Measurements from ENCODE around the gene RICTOR. TPM values are rescaled to one million over a fixed set of nuclear protein-coding genes. Genes with fewer than 3 reads are reported as not detected.

Gene RICTOR
- total and polyA plus RNA-seq, 2 of the 4 experiments (the other 2 are of a cell fraction), result 4.1 to 35.7 TPM

DNA sequence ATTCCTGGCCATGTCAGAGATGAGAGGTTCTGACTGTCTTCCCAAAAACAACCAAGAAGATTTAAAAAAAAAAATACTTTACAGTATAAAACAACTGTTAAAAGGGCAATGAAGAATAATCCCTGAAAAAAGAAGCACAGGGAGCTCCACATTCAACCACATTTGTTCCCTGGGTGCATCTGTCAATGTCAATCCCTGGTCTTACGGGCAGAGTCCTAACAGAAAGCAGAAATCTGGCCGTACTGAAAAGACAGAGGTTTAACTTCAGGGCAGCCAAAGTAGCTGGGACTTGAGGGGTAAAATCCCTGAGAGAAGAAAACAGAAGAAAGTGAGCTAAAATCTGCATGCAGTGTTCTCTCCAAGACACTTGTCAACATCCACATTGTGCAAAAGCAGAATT lies 76.6 kb downstream of the RICTOR start:
- H3K9me3 ChIP-seq (ENCODE audit: control insufficient read depth, insufficient read depth, low read length), result no peaks in the 10 kb centered on the region
- no peak overlapping the region; the same call in 1 of the 2 replicates for H4K5ac ChIP-seq (ENCODE audit: low read depth, low read length)
- no peak overlapping the region for H3K23ac ChIP-seq (ENCODE audit: low read depth, low read length)
- no CpG with 5 or more reads among the region's 2 CpGs for WGBS, 2 experiments (ENCODE audit: extremely low coverage in 2 of 2, insufficient read length in 1 of 2)
- H3K18ac ChIP-seq (ENCODE audit: low read depth, low read length), result no peak overlapping the region
- no peak overlapping the region for H4K8ac ChIP-seq (ENCODE audit: low read depth in 2 of 2, low read length in 2 of 2)
- DNase-seq (no peak), ATAC-seq (ENCODE audit: low read depth) (no peak)
- peaks cover 0 to 19% of the 10 kb centered on the region in 2 experiments; a peak in 2 of 4 replicates for H3K79me1 ChIP-seq (ENCODE audit: low read depth in 1 of 2, low read length in 2 of 2)
- no peak for TF ChIP-seq RCOR1 (IDR thresholded peaks at IDR 0.05; ENCODE audit: insufficient replicate concordance, low read length)
- TF ChIP-seq NFE2L2 (IDR thresholded peaks at IDR 0.05; ENCODE audit: low read depth, low read length), result no peak
- TF ChIP-seq RFX5 (IDR thresholded peaks at IDR 0.05; ENCODE audit: low read depth, low read length), result no peak
- TF ChIP-seq MAZ (IDR thresholded peaks at IDR 0.05; ENCODE audit: borderline replicate concordance, low read depth, low read length), result no peak
- no peak for TF ChIP-seq MXI1 (IDR thresholded peaks at IDR 0.05; ENCODE audit: borderline replicate concordance, low read depth, low read length)
- intact Hi-C loops (cut with micrococcal nuclease), result loop anchor here (10.0 kb wide), 3 partner anchors 217 to 577 kb away; partner anchors contain the start of gene FYB1
- H2BK5ac ChIP-seq (ENCODE audit: low read depth, low read length, poor library complexity, severe bottlenecking), result no peak overlapping the region
- no peak overlapping the region for H3K27ac ChIP-seq (ENCODE audit: insufficient read depth, low read length)
- dilution Hi-C loops (cut with HindIII; ENCODE audit: low sequenced_read_pairs, unreplicated experiment), result no loop called here
- no TSS peak for BruUV-seq (replicated peaks)
- no peak overlapping the region for H3K4me3 ChIP-seq (ENCODE audit: insufficient read depth, low read depth, low read length)
- H3K14ac ChIP-seq (replicated peaks; ENCODE audit: low read depth, low read length), result no peak overlapping the region
- H2BK15ac ChIP-seq (ENCODE audit: low read depth, low read length), result no peak overlapping the region
- H3K27me3 ChIP-seq (ENCODE audit: control insufficient read depth, insufficient read depth, low read length), result no peaks in the 10 kb centered on the region
- H3K4me1 ChIP-seq (ENCODE audit: control insufficient read depth, insufficient read depth, low read length), result no peaks in the 10 kb centered on the region
- no peaks in the 10 kb centered on the region for H4K20me1 ChIP-seq (ENCODE audit: insufficient read depth, low read length)
- no peaks in the 10 kb centered on the region; the same call in 1 of the 2 replicates for H3K36me3 ChIP-seq (ENCODE audit: control insufficient read depth, insufficient read depth, low read length)
- in situ Hi-C loops (cut with MboI; ENCODE audit: low sequenced_read_pairs), result no loop called here
- H2AK5ac ChIP-seq (ENCODE audit: low read depth, low read length), result no peak overlapping the region
- H4K91ac ChIP-seq (ENCODE audit: insufficient read depth, low read depth, low read length), result no peak overlapping the region
- CTCF ChIA-PET, result interaction anchor here (0.9 kb wide), 1 partner anchor 286 kb away, joined by 3 read pairs; no protein-coding TSS in a partner anchor
- no peak overlapping the region for H2AFZ ChIP-seq (replicated peaks; ENCODE audit: low read length, poor library complexity)
- H3K9ac ChIP-seq (ENCODE audit: low read depth, low read length), result no peak overlapping the region
- H2BK120ac ChIP-seq (ENCODE audit: low read depth, low read length), result no peak overlapping the region
- no peak overlapping the region for H2AK9ac ChIP-seq (replicated peaks; ENCODE audit: low read depth, low read length, poor library complexity)
- POLR2A ChIA-PET (ENCODE audit: unreplicated experiment), result no interaction called here
- H3K4me2 ChIP-seq (ENCODE audit: low read depth, low read length), result no peak overlapping the region
- H3K9me1 ChIP-seq (ENCODE audit: insufficient read depth, low read length), result no peaks in the 10 kb centered on the region
- no peak overlapping the region for H2BK20ac ChIP-seq (ENCODE audit: low read depth, low read length)
- H3K56ac ChIP-seq (ENCODE audit: extremely low read depth, insufficient read depth, low read length), result no peak overlapping the region
- no peak overlapping the region for H3K4ac ChIP-seq (ENCODE audit: low read depth, low read length)
